H9 (cell line): Measurements from ENCODE around the gene GPI. TPM values are rescaled to one million over a fixed set of nuclear protein-coding genes. Genes with fewer than 3 reads are reported as not detected.
A peak's percentile ranks its signal among the peaks of the same experiment; 100 is the strongest.

ENCODE experiments used
- DNase-seq: peaks from one replicate; pipeline ENCODE4 v3.0.0-alpha.2; 2017
- H2AFZ ChIP-seq: one replicate; pipeline ENCODE4 v1.6.1; 2013; ENCODE audit warnings: mild to moderate bottlenecking, low read length, control low read depth, moderate library complexity
- H2AK5ac ChIP-seq: 2 replicates; pipeline ENCODE4 v1.6.1; 2013; ENCODE audit warnings: low read length, control low read depth, mixed read lengths; ENCODE audit not compliant: insufficient read length
- H2BK120ac ChIP-seq: one replicate; pipeline ENCODE4 v1.6.1; 2013; ENCODE audit warnings: low read depth, mild to moderate bottlenecking, low read length, control low read depth, inconsistent platforms; ENCODE audit not compliant: poor library complexity, severe bottlenecking
- H2BK12ac ChIP-seq: 2 replicates; pipeline ENCODE4 v1.6.1; 2013; ENCODE audit warnings: low read length, control low read depth, mixed read lengths, low read depth; ENCODE audit not compliant: insufficient read length
- H2BK15ac ChIP-seq: 2 replicates; pipeline ENCODE4 v1.6.1; 2013; ENCODE audit warnings: low read depth, low read length, control low read depth
- H2BK20ac ChIP-seq: one replicate; pipeline ENCODE4 v1.6.1; 2013; ENCODE audit warnings: low read depth, mild to moderate bottlenecking, low read length, control low read depth, inconsistent platforms; ENCODE audit not compliant: poor library complexity, severe bottlenecking
- H2BK5ac ChIP-seq: 2 replicates; pipeline ENCODE4 v1.6.1; 2013; ENCODE audit warnings: low read length, control low read depth, mixed read lengths; ENCODE audit not compliant: insufficient read length
- H3K14ac ChIP-seq: 2 replicates; pipeline ENCODE4 v1.6.1; 2013; ENCODE audit warnings: low read length, control low read depth; ENCODE audit not compliant: insufficient read depth
- H3K18ac ChIP-seq: 2 replicates; pipeline ENCODE4 v1.6.1; 2013; ENCODE audit warnings: low read depth, mild to moderate bottlenecking, mixed read lengths, low read length, control low read depth; ENCODE audit not compliant: insufficient read length
- H3K23ac ChIP-seq: 2 replicates; pipeline ENCODE4 v1.6.1; 2013; ENCODE audit warnings: low read length, control low read depth, mixed read lengths, low read depth; ENCODE audit not compliant: insufficient read length
- H3K23me2 ChIP-seq: 2 replicates; pipeline ENCODE4 v1.6.1; 2013; ENCODE audit warnings: low read depth, mild to moderate bottlenecking, mixed read lengths, low read length, control low read depth; ENCODE audit not compliant: insufficient read length, poor library complexity, severe bottlenecking
- H3K27ac ChIP-seq: 2 replicates; pipeline ENCODE4 v1.5.1; 2013; ENCODE audit warnings: low read length, control low read depth, mixed read lengths, low read depth; ENCODE audit not compliant: insufficient read length
- H3K27me3 ChIP-seq: 2 replicates; pipeline ENCODE4 v1.6.1; 2013; ENCODE audit warnings: low read length, control low read depth, inconsistent platforms; ENCODE audit not compliant: insufficient read depth
- H3K4ac ChIP-seq: 2 replicates; pipeline ENCODE4 v1.6.1; 2013; ENCODE audit warnings: low read depth, mild to moderate bottlenecking, control low read depth, inconsistent platforms, low read length, moderate library complexity
- H3K4me1 ChIP-seq: 2 replicates; pipeline ENCODE4 v1.6.1; 2013; ENCODE audit warnings: low read length, control low read depth, inconsistent platforms; ENCODE audit not compliant: insufficient read depth
- H3K4me2 ChIP-seq: 2 replicates; pipeline ENCODE4 v1.6.1; 2013; ENCODE audit warnings: low read length, control low read depth, mixed read lengths; ENCODE audit not compliant: insufficient read length, insufficient read depth
- H3K56ac ChIP-seq: 2 replicates; pipeline ENCODE4 v1.6.1; 2013; ENCODE audit warnings: low read depth, mild to moderate bottlenecking, mixed read lengths, low read length, control low read depth; ENCODE audit not compliant: insufficient read length
- H3K79me1 ChIP-seq: 2 replicates; pipeline ENCODE4 v1.6.1; 2013; ENCODE audit warnings: low read depth, mild to moderate bottlenecking, moderate library complexity, low read length, control low read depth, inconsistent platforms; ENCODE audit not compliant: insufficient read depth, poor library complexity, severe bottlenecking
- H3K79me2 ChIP-seq: 2 replicates; pipeline ENCODE4 v1.6.1; 2013; ENCODE audit warnings: low read length, control low read depth, inconsistent platforms; ENCODE audit not compliant: insufficient read depth
- H3K9ac ChIP-seq: 2 replicates; pipeline ENCODE4 v1.6.1; 2013; ENCODE audit warnings: low read length, control low read depth, mixed read lengths; ENCODE audit not compliant: insufficient read length; ENCODE audit errors: extremely low read depth
- H3K9me3 ChIP-seq: one replicate; pipeline ENCODE4 v1.6.1; 2013; ENCODE audit warnings: low read depth, low read length, inconsistent platforms; ENCODE audit not compliant: control insufficient read depth
- H3T11ph ChIP-seq: one replicate; pipeline ENCODE4 v1.6.1; 2013; ENCODE audit warnings: mild to moderate bottlenecking, low read length, control low read depth, inconsistent platforms
- H4K20me1 ChIP-seq: one replicate; pipeline ENCODE4 v1.6.1; 2013; ENCODE audit not compliant: control insufficient read depth, insufficient read length, insufficient read depth
- H4K5ac ChIP-seq: 2 replicates; pipeline ENCODE4 v1.6.1; 2013; ENCODE audit warnings: low read depth, mild to moderate bottlenecking, mixed read lengths, low read length, control low read depth; ENCODE audit not compliant: insufficient read length
- H4K8ac ChIP-seq: replicated peaks from 2 replicates; pipeline ENCODE4 v1.6.1; 2013; ENCODE audit warnings: low read length, control low read depth, mixed read lengths, low read depth; ENCODE audit not compliant: insufficient read length
- H4K91ac ChIP-seq: 2 replicates; pipeline ENCODE4 v1.6.1; 2013; ENCODE audit warnings: low read depth, mild to moderate bottlenecking, moderate library complexity, mixed read lengths, low read length, control low read depth; ENCODE audit not compliant: insufficient read length
- H3K27ac Mint-ChIP-seq, 3 experiments: 2 replicates in 2 of 3; 3 replicates in 1 of 3; pipeline ENCODE4 v1.8.0; 2020 to 2021; ENCODE audit warnings: mixed read lengths in 3 of 3, mild to moderate bottlenecking in 1 of 3, moderate library complexity in 1 of 3
- H3K27me3 Mint-ChIP-seq: 2 replicates; pipeline ENCODE4 v1.8.0; 2021; ENCODE audit warnings: low read depth, mild to moderate bottlenecking, moderate library complexity, mixed read lengths
- H3K36me3 Mint-ChIP-seq, 3 experiments: 2 replicates in 2 of 3; 3 replicates in 1 of 3; pipeline ENCODE4 v1.8.0; 2020 to 2021; ENCODE audit warnings: low read depth in 3 of 3, mixed read lengths in 3 of 3; ENCODE audit not compliant: insufficient read depth in 1 of 3
- H3K4me1 Mint-ChIP-seq, 2 experiments: 2 replicates each; pipeline ENCODE4 v1.8.0; 2020; ENCODE audit warnings: mixed read lengths in 2 of 2
- H3K4me3 Mint-ChIP-seq, 2 experiments: 2 replicates in 1 of 2; 3 replicates in 1 of 2; pipeline ENCODE4 v1.8.0; 2020 to 2021; ENCODE audit warnings: mild to moderate bottlenecking in 2 of 2, mixed read lengths in 2 of 2, moderate library complexity in 1 of 2
- H3K9me3 Mint-ChIP-seq, 2 experiments: 2 replicates in 1 of 2; 3 replicates in 1 of 2; pipeline ENCODE4 v1.8.0; 2020; ENCODE audit warnings: mild to moderate bottlenecking in 2 of 2, mixed read lengths in 2 of 2, moderate library complexity in 1 of 2
- CTCF ChIP-seq: fragments of 200-600 bp; sonication (generic); conservative IDR thresholded peaks from 3 replicates; pipeline ENCODE4 v1.8.0; 2021; ENCODE audit warnings: antibody characterized with exemption, mild to moderate bottlenecking
- WGBS: extraction: QIAGEN DNeasy Blood & Tissue Kit; methylation state at CpG from one replicate; pipeline ENCODE4 v1.1.7; 2013; ENCODE audit warnings: missing lambda C conversion rate, low lambda C conversion rate, mixed read lengths; ENCODE audit not compliant: insufficient read length; ENCODE audit errors: extremely low coverage; 5-methylcytosine and 5-hydroxymethylcytosine counted together
- total RNA-seq: library from RNA; stranded (reverse); gene quantifications from 2 replicates; pipeline ENCODE4 v1.2.1, GENCODE V29; 2021

GPI gene
- total RNA-seq, 1 experiment from 2014 or later: 373 TPM

DNA sequence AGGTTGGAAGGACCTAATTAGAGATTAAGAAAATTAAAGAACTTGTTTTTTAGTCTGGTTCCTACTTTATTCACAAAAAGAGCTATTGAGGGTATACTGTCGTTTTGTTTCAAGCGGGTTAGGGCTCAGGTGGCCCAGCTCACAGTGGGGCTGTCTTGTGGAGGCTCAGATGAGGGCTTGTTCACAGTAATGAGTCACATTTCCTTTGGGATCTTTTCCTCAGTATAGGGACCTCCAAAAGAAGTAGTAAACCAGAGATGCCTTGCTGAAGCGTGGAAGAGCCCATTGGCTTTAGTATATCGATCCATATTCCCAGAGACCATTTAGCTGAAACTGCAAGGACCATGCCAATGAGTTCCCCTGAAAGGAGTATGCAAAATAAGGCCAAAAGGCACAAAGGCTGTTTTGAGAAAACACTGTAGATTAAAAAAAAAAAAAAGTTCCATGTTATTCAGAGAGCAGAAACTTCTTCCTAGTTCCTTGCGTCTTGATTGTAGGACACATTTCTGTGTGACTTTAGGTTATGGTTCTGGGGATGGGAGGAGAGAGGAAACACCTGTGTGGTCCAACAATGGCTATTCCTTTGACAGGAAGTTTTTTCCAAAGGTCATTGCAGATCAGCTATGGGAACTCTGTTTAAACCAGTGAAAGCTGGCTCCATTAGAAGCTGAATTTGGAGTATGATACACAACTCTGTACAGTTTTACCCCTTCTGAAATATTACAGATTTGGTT is 32.8 kb upstream of the GPI start:
- Histone ChIP-seq H4K8ac (no peak overlapping the region), H2BK20ac (no peak overlapping the region), H3K4ac (no peak overlapping the region), H2AK5ac (no peak overlapping the region), H3K23me2 (no peaks in the 10 kb centered on the region), H2BK120ac (no peak overlapping the region), H3T11ph (no peak overlapping the region), H2BK12ac (no peak overlapping the region), H2AFZ (no peak overlapping the region), H3K18ac (no peak overlapping the region), H3K4me1 (no peaks in the 10 kb centered on the region), H3K23ac (no peak overlapping the region), H2BK15ac (no peak overlapping the region), H3K9ac (no peak overlapping the region), H3K4me2 (no peak overlapping the region), H3K9me3 (no peaks in the 10 kb centered on the region), H3K79me2 (no peaks in the 10 kb centered on the region), H3K79me1 (no peaks in the 10 kb centered on the region), H2BK5ac (no peak overlapping the region), H3K14ac (no peak overlapping the region), H4K20me1 (no peaks in the 10 kb centered on the region), H4K91ac (no peak overlapping the region), H3K56ac (no peak overlapping the region), H4K5ac (no peak overlapping the region), H3K27me3 (no peaks in the 10 kb centered on the region), H3K27ac (no peak overlapping the region)
- DNase-seq: no peak
- H3K4me3 Mint-ChIP-seq: no peak overlapping the region
- no CpG with 5 or more reads among the region's 5 CpGs for WGBS
- H3K36me3 Mint-ChIP-seq: peaks cover 15 to 58% (median 47%) of the 10 kb centered on the region in 3 experiments; a peak in 6 of 7 replicates
- H3K4me1 Mint-ChIP-seq: no peaks in the 10 kb centered on the region
- no peaks in the 10 kb centered on the region for H3K27me3 Mint-ChIP-seq
- H3K27ac Mint-ChIP-seq: peak overlapping the region in 1 of 3 experiments; percentile 60; a peak in 1 of 7 replicates
- TF ChIP-seq CTCF: no peak
- H3K9me3 Mint-ChIP-seq: no peaks in the 10 kb centered on the region
